Mucosa of descending colon (tissue), 3 donors: ENCODE results near the gene GALR2. TPM values are rescaled to one million over a fixed set of nuclear protein-coding genes. Genes with fewer than 3 reads are reported as not detected.
A peak's percentile ranks its signal among the peaks of the same experiment; 100 is the strongest.

Experiments
- ATAC-seq: fragments of 200-7000 bp; cut with Tn5 transposase; one replicate; pipeline ENCODE4 v1.9.1; 2020; ENCODE audit warnings: mild to moderate bottlenecking, moderate library complexity
- DNase-seq, 3 donors: peaks; one replicate each; pipeline ENCODE4 v3.0.0-alpha.2; 2020
- H3K36me3 ChIP-seq: fragments of 200-600 bp; one replicate; pipeline ENCODE4 v1.8.0; 2021; ENCODE audit warnings: low read depth, mild to moderate bottlenecking
- H3K4me1 ChIP-seq: fragments of 200-600 bp; one replicate; pipeline ENCODE4 v1.8.0; 2021; ENCODE audit warnings: low read depth, mild to moderate bottlenecking
- H3K4me3 ChIP-seq: fragments of 200-600 bp; one replicate; pipeline ENCODE4 v1.8.0; 2021; ENCODE audit warnings: mild to moderate bottlenecking
- H3K9me3 ChIP-seq: fragments of 200-600 bp; one replicate; pipeline ENCODE4 v1.8.0; 2021; ENCODE audit warnings: mild to moderate bottlenecking
- CTCF ChIP-seq: fragments of 200-600 bp; IDR thresholded peaks from one replicate; pipeline ENCODE4 v1.8.0; 2022; ENCODE audit warnings: antibody characterized with exemption, mild to moderate bottlenecking
- intact Hi-C, 2 donors: fragments of 100-400 bp; cut with DNase I in 1 of 2; cut with micrococcal nuclease in 1 of 2; formaldehyde crosslinking; loops; one replicate each; pipeline versions ENCODE4 v1.11.0 to v1.11.1; 2022; cut with DNase I, micrococcal nuclease
- total RNA-seq, 3 donors: library from RNA; stranded (reverse); fragmentation: NEBNext Ultra II Directional in 2 of 3; extraction: Animal tissue kit (Norgen Biotek cat#: 25700) in 2 of 3; gene quantifications; one replicate each; pipeline versions ENCODE4 v1.2.1 to v1.2.4, GENCODE V29; 2021 to 2023
- donor health status: DM: no; HTN: no; CAD: no; lungs with moderate emphysema.
- donor health status: DM: no; HTN: no; CAD: no.
- donor health status: DM: no; HTN: yes; CAD: no.

Gene GALR2
- total RNA-seq, 3 donors from 2014 or later: 4.2 TPM; not detected in 2

GRCh38 chr17:76091526-76092286 is 17.1 kb downstream of the GALR2 start:
- Histone ChIP-seq H3K9me3 (no peaks in the 10 kb centered on the region), H3K4me1 (no peaks in the 10 kb centered on the region), H3K4me3 (no peak overlapping the region), H3K36me3 (peaks cover 11% of the 10 kb centered on the region)
- DNase-seq (peak in 1 of 3 donors; percentile 46), ATAC-seq (no peak)
- intact Hi-C loops: no loop called here
- TF ChIP-seq CTCF: no peak

- DNase-seq (no peak), ATAC-seq (no peak)
- intact Hi-C loops: no loop called here
- TF ChIP-seq CTCF: no peak
- Histone ChIP-seq H3K4me3 (no peak overlapping the region), H3K4me1 (no peaks in the 10 kb centered on the region), H3K9me3 (no peaks in the 10 kb centered on the region), H3K36me3 (peaks cover 11% of the 10 kb centered on the region)
Measured at GRCh38 chr17:76092526-76093413, 18.2 kb downstream of the GALR2 start.

- ATAC-seq (no peak), DNase-seq (no peak)
- Histone ChIP-seq H3K36me3 (peaks cover 11% of the 10 kb centered on the region), H3K4me3 (no peak overlapping the region), H3K9me3 (no peaks in the 10 kb centered on the region), H3K4me1 (no peaks in the 10 kb centered on the region)
- intact Hi-C loops: no loop called here
- no peak for TF ChIP-seq CTCF
Measured at GRCh38 chr17:76094046-76094445, 19.5 kb downstream of the GALR2 start.

- Histone ChIP-seq H3K9me3 (no peaks in the 10 kb centered on the region), H3K4me1 (no peaks in the 10 kb centered on the region), H3K36me3 (peaks cover 11% of the 10 kb centered on the region), H3K4me3 (no peak overlapping the region)
- DNase-seq (no peak), ATAC-seq (no peak)
- TF ChIP-seq CTCF: no peak
- intact Hi-C loops: no loop called here
Measured at GRCh38 chr17:76095943-76096342, 21.4 kb downstream of the GALR2 start.

- Histone ChIP-seq H3K9me3 (no peaks in the 10 kb centered on the region), H3K36me3 (peaks cover 11% of the 10 kb centered on the region), H3K4me3 (no peak overlapping the region), H3K4me1 (peaks cover 5% of the 10 kb centered on the region)
- no peak for DNase-seq
- intact Hi-C loops: no loop called here
- no peak for ATAC-seq
- no peak for TF ChIP-seq CTCF
Measured at GRCh38 chr17:76097716-76098295, 23.2 kb downstream of the GALR2 start.
